ENCODE results near the gene LTB4R2.

The LTB4R2 gene

GRCh38 chr14:24299255-24300191 is 10.4 kb upstream of the LTB4R2 start, which contains the start of the genes DHRS1 and NOP9:
Gene DHRS1, minus strand, starts transcription at chr14:24299780. Its CDS starts 674 bp downstream, at chr14:24299106.
Gene NOP9, plus strand, starts transcription at chr14:24299850. Its CDS starts 105 bp downstream, at chr14:24299955.
- peak; percentile 95 for DNase-seq

- no peak for DNase-seq
Measured at GRCh38 chr14:24300326-24300980, 9.5 kb upstream of the LTB4R2 start.

GRCh38 chr14:24304019-24304387 is 5.9 kb upstream of the LTB4R2 start:
- DNase-seq: no peak

GRCh38 chr14:24307156-24307574 is 2.8 kb upstream of the LTB4R2 start:
- DNase-seq: no peak

GRCh38 chr14:24307575-24308341 is 2.2 kb upstream of the LTB4R2 start, which contains the start of gene CIDEB:
Gene CIDEB, minus strand, starts transcription at chr14:24307977. Its CDS starts 119 bp downstream, at chr14:24307858.
- DNase-seq: peak; percentile 53

GRCh38 chr14:24308342-24309124 is 1.4 kb upstream of the LTB4R2 start:
- no peak for DNase-seq

GRCh38 chr14:24310265-24310645 is 315 bp downstream of the LTB4R2 start:
- DNase-seq: no peak

GRCh38 chr14:24310646-24311604 is 985 bp downstream of the LTB4R2 start, which contains the start of gene LTB4R:
Gene LTB4R, plus strand, starts transcription at chr14:24311502. Its CDS starts 4,150 bp downstream, at chr14:24315652.
- DNase-seq: peak; percentile 73

GRCh38 chr14:24311837-24312615 is 2.1 kb downstream of the LTB4R2 start:
- DNase-seq: no peak

GRCh38 chr14:24312736-24313507 is 3.0 kb downstream of the LTB4R2 start:
- no peak for DNase-seq

- DNase-seq: no peak
Measured at GRCh38 chr14:24313913-24314312, 4.0 kb downstream of the LTB4R2 start.

- DNase-seq: no peak
Measured at GRCh38 chr14:24314377-24315193, 4.6 kb downstream of the LTB4R2 start.

GRCh38 chr14:24315243-24315806 is 5.4 kb downstream of the LTB4R2 start:
- DNase-seq: no peak

GRCh38 chr14:24315807-24316596 is 6.1 kb downstream of the LTB4R2 start:
- DNase-seq: no peak

- no peak for DNase-seq
Measured at GRCh38 chr14:24316597-24316950, 6.6 kb downstream of the LTB4R2 start.

- no peak for DNase-seq
Measured at GRCh38 chr14:24317141-24317928, 7.4 kb downstream of the LTB4R2 start.
